Gastrocnemius medialis (tissue), 4 donors: ENCODE results near the gene NCR3LG1.

Experiments
- CTCF ChIP-seq, 5 experiments: fragments of 450-650 bp in 3 of 5; fragments of 200-600 bp in 2 of 5; sonication (generic) in 2 of 5; IDR thresholded peaks in 4 of 5; conservative IDR thresholded peaks in 1 of 5; 1 replicate in 4 of 5; 2 replicates in 1 of 5; pipeline ENCODE4 v1.5.1; 2016 to 2019; ENCODE audit warnings: antibody characterized with exemption in 5 of 5, mild to moderate bottlenecking in 3 of 5, moderate library complexity in 3 of 5
- POLR2A ChIP-seq, 2 donors: fragments of 450-650 bp; IDR thresholded peaks; one replicate each; pipeline ENCODE4 v1.6.1; 2017; ENCODE audit warnings: antibody characterized with exemption in 2 of 2, mild to moderate bottlenecking in 2 of 2, moderate library complexity in 2 of 2

GRCh38 chr11:17387254-17387653 lies 35.7 kb downstream of the NCR3LG1 start:
- TF ChIP-seq POLR2A (IDR thresholded peaks at IDR 0.05) = no peak
- TF ChIP-seq CTCF (IDR thresholded peaks at IDR 0.05 in 4 of 5, conservative IDR thresholded peaks at IDR 0.05 in 1 of 5) = no peak
